Astrocyte (in vitro differentiated cells and primary cell): ENCODE results near the gene ACSF3. TPM values are rescaled to one million over a fixed set of nuclear protein-coding genes. Genes with fewer than 3 reads are reported as not detected.

Experiments used
- DNase-seq: peaks from one replicate; pipeline ENCODE4 v3.0.0-alpha.2; 2010; ENCODE audit warnings: low read depth
- FAIRE-seq: peaks from 2 replicates; lab custom pipeline; 2011; peaks lifted over from hg19 to GRCh38; lab: Jason Lieb, UNC
- H2AFZ ChIP-seq: 2 replicates; pipeline ENCODE4 v1.6.0; 2012; ENCODE audit warnings: low read depth, low read length, inconsistent platforms
- H3K27ac ChIP-seq: 2 replicates; pipeline ENCODE4 v1.5.1; 2011; ENCODE audit warnings: low read depth, low read length, inconsistent platforms
- H3K27me3 ChIP-seq: 2 replicates; pipeline ENCODE4 v1.6.0; 2011; ENCODE audit warnings: low read length, inconsistent platforms; ENCODE audit not compliant: insufficient read depth
- H3K36me3 ChIP-seq: 2 replicates; pipeline ENCODE4 v1.5.1; 2011; ENCODE audit warnings: low read length, inconsistent platforms; ENCODE audit not compliant: insufficient read depth
- H3K4me1 ChIP-seq: 2 replicates; pipeline ENCODE4 v1.5.1; 2011; ENCODE audit warnings: low read length, inconsistent platforms; ENCODE audit not compliant: insufficient read depth
- H3K4me2 ChIP-seq: 2 replicates; pipeline ENCODE4 v1.6.0; 2012; ENCODE audit warnings: low read length, inconsistent platforms
- H3K4me3 ChIP-seq: 2 replicates; pipeline ENCODE4 v1.5.1; 2011; ENCODE audit warnings: low read depth, mild to moderate bottlenecking, low read length, inconsistent platforms; ENCODE audit not compliant: insufficient read depth
- H3K79me2 ChIP-seq: 2 replicates; pipeline ENCODE4 v1.6.0; 2012; ENCODE audit warnings: mild to moderate bottlenecking, low read length, inconsistent platforms; ENCODE audit not compliant: insufficient read depth
- H3K9ac ChIP-seq: 2 replicates; pipeline ENCODE4 v1.6.0; 2012; ENCODE audit warnings: mild to moderate bottlenecking, low read length, inconsistent platforms
- H3K9me3 ChIP-seq: 2 replicates; pipeline ENCODE4 v1.5.1; 2012; ENCODE audit warnings: low read depth, mild to moderate bottlenecking, low read length, inconsistent platforms; ENCODE audit not compliant: insufficient read depth
- H4K20me1 ChIP-seq: 2 replicates; pipeline ENCODE4 v1.6.0; 2012; ENCODE audit warnings: low read length, inconsistent platforms; ENCODE audit not compliant: insufficient read depth
- H3K27ac Mint-ChIP-seq: one replicate; pipeline ENCODE4 v1.8.0; 2021; ENCODE audit warnings: mild to moderate bottlenecking, mixed read lengths; ENCODE audit not compliant: unreplicated experiment
- H3K27me3 Mint-ChIP-seq: one replicate; pipeline ENCODE4 v1.8.0; 2021; ENCODE audit warnings: low read depth, mixed read lengths; ENCODE audit not compliant: unreplicated experiment
- H3K36me3 Mint-ChIP-seq: one replicate; pipeline ENCODE4 v1.8.0; 2021; ENCODE audit warnings: low read depth, mixed read lengths; ENCODE audit not compliant: unreplicated experiment
- H3K4me1 Mint-ChIP-seq: one replicate; pipeline ENCODE4 v1.8.0; 2021; ENCODE audit warnings: low read depth, mixed read lengths; ENCODE audit not compliant: unreplicated experiment
- H3K4me3 Mint-ChIP-seq: one replicate; pipeline ENCODE4 v1.8.0; 2021; ENCODE audit warnings: mild to moderate bottlenecking, moderate library complexity, mixed read lengths; ENCODE audit not compliant: unreplicated experiment
- H3K9me3 Mint-ChIP-seq: one replicate; pipeline ENCODE4 v1.8.0; 2021; ENCODE audit warnings: mild to moderate bottlenecking, mixed read lengths; ENCODE audit not compliant: unreplicated experiment
- EZH2 ChIP-seq: IDR thresholded peaks from 2 replicates; pipeline ENCODE4 v1.6.1; 2012; ENCODE audit warnings: mild to moderate bottlenecking, low read length, inconsistent platforms; ENCODE audit not compliant: insufficient read depth
- total RNA-seq: library from RNA; stranded (reverse); gene quantifications from 2 replicates; pipeline ENCODE4 v1.2.1, GENCODE V29; 2021
- TF ChIP-seq, protein P1 (sequence below): IDR thresholded peaks from 2 replicates; pipeline ENCODE4 v1.5.1; 2011; ENCODE audit warnings: low read depth, mild to moderate bottlenecking, inconsistent platforms, low read length, moderate library complexity; ENCODE audit not compliant: insufficient read depth

The ACSF3 gene
- total RNA-seq, 1 donor from 2014 or later, result 17.0 TPM

DNA sequence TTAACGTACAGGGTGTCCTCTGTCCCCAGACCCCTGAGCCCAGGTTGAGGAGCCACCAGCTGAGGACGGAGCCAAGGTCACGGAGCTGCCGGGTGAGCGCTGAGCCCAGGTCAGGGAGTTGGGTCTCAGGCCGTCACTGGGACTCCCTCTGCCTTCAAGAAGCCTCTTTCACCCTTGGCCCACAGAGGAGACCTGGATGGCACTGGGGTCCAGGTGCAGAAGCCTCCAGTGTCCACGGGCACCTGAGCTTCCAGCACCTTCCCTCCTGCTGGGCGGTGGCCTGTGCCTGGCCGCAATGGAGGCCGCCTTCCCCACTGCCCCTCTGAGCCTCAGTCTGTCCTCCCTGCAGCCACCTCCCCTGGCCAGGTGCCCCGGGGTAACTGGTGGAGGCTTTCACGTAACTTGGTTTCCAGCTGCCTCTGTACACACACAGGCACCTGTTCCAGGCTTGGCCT, 46.3 kb downstream of the ACSF3 start:
- peaks cover 9% of the 10 kb centered on the region for H3K36me3 Mint-ChIP-seq
- no peak for FAIRE-seq
- DNase-seq, result no peak

DNA sequence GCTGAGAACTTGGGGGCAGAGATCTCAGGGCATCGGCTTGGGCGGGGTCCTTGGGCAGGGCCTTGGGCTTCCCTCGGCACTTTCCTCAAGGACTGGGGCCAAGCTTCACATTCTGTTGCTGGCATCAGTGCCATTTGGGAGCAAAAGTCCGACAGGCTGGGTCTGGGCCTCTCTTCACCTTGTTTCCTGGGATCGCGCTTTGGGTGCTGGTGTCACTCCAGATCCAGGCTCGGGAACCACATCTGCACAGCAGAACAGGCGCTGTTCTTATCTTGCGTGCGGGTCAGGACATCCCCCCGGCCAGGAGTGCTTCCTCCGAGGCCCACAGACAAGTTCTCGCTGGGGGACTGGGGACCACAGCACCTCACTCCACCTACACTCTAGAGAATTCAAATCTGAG, 46.7 kb downstream of the ACSF3 start:
- Histone ChIP-seq H3K4me3 (no peak overlapping the region), H3K79me2 (no peaks in the 10 kb centered on the region), H3K36me3 (no peaks in the 10 kb centered on the region), H3K4me2 (no peak overlapping the region), H2AFZ (no peak overlapping the region), H3K4me1 (no peaks in the 10 kb centered on the region), H3K27me3 (no peaks in the 10 kb centered on the region), H4K20me1 (peaks cover 6% of the 10 kb centered on the region), H3K9ac (no peak overlapping the region), H3K27ac (no peak overlapping the region), H3K9me3 (no peaks in the 10 kb centered on the region)
- H3K27me3 Mint-ChIP-seq, result no peaks in the 10 kb centered on the region
- no peak for FAIRE-seq
- H3K9me3 Mint-ChIP-seq, result no peaks in the 10 kb centered on the region
- H3K4me3 Mint-ChIP-seq, result no peak overlapping the region
- TF ChIP-seq, protein P1, sequence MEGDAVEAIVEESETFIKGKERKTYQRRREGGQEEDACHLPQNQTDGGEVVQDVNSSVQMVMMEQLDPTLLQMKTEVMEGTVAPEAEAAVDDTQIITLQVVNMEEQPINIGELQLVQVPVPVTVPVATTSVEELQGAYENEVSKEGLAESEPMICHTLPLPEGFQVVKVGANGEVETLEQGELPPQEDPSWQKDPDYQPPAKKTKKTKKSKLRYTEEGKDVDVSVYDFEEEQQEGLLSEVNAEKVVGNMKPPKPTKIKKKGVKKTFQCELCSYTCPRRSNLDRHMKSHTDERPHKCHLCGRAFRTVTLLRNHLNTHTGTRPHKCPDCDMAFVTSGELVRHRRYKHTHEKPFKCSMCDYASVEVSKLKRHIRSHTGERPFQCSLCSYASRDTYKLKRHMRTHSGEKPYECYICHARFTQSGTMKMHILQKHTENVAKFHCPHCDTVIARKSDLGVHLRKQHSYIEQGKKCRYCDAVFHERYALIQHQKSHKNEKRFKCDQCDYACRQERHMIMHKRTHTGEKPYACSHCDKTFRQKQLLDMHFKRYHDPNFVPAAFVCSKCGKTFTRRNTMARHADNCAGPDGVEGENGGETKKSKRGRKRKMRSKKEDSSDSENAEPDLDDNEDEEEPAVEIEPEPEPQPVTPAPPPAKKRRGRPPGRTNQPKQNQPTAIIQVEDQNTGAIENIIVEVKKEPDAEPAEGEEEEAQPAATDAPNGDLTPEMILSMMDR, result no peak
- peaks cover 8% of the 10 kb centered on the region for H3K36me3 Mint-ChIP-seq
- H3K4me1 Mint-ChIP-seq, result no peaks in the 10 kb centered on the region
- no peak overlapping the region for H3K27ac Mint-ChIP-seq
- DNase-seq, result no peak

More for the DNA sequence above, 46.3 kb downstream of the ACSF3 start:
- Mint-ChIP-seq H3K27me3 (no peaks in the 10 kb centered on the region), H3K9me3 (no peaks in the 10 kb centered on the region), H3K4me1 (no peaks in the 10 kb centered on the region), H3K4me3 (no peak overlapping the region), H3K27ac (no peak overlapping the region)
- Histone ChIP-seq H3K79me2 (no peaks in the 10 kb centered on the region), H3K9ac (no peak overlapping the region), H3K9me3 (no peaks in the 10 kb centered on the region), H3K36me3 (no peaks in the 10 kb centered on the region), H3K4me3 (no peak overlapping the region), H3K27ac (no peak overlapping the region), H3K4me1 (no peaks in the 10 kb centered on the region), H3K27me3 (no peaks in the 10 kb centered on the region), H3K4me2 (no peak overlapping the region), H2AFZ (no peak overlapping the region), H4K20me1 (peaks cover 6% of the 10 kb centered on the region)
- TF ChIP-seq EZH2, result no peak

DNA sequence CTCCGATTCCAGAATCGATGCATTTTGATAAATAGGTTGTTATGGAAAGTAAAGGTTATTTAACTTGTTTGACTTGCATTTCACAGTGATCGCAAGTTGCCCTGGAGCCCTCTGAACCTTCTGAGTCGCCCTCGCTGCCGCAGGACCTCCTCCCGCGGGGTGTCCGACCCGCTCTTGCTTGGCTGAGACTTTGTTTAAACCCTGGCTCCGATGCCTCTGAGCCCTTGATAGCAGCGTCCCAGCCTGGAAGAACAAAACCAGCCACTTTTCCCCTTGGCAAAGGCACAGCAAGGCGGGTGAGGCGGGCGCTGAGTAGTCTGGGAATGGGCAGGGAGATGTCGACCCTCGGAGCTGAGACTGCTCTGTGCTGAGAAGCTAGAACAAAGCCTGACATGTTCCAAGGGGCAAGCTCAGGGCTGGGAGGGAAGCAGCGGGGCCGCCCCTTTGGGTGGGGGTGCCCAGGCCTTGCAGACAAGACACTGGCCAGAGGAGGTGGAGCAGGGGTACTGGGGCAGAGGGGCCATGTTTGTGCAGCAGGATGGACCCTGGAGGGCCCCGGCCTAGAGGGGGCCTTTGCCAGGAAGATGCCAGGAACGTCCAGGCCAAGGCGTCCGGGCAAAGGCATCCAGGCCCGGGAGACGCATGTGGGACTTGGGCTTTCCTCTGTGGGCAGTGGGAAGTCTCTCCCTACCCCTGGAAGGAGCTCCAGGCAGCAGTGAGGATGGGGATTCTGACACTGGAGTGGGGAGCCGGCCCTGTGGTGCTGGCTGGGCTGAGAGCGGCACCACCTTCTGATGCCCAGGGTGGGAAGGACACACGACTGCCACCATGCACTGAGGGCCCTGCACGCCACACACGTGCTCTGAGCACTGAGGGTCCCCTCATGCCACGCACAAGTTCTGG, 47.6 kb downstream of the ACSF3 start:
- Mint-ChIP-seq H3K4me1 (no peaks in the 10 kb centered on the region), H3K36me3 (peaks cover 7% of the 10 kb centered on the region), H3K27me3 (no peaks in the 10 kb centered on the region), H3K9me3 (no peaks in the 10 kb centered on the region), H3K4me3 (no peak overlapping the region), H3K27ac (no peak overlapping the region)
- TF ChIP-seq, protein P1, result no peak
- Histone ChIP-seq H3K27ac (no peak overlapping the region), H3K4me1 (no peaks in the 10 kb centered on the region), H2AFZ (no peak overlapping the region), H3K9ac (no peak overlapping the region), H3K9me3 (no peaks in the 10 kb centered on the region), H4K20me1 (peaks cover 6% of the 10 kb centered on the region), H3K4me2 (no peak overlapping the region), H3K27me3 (no peaks in the 10 kb centered on the region), H3K4me3 (no peak overlapping the region), H3K36me3 (no peaks in the 10 kb centered on the region), H3K79me2 (no peaks in the 10 kb centered on the region)
- DNase-seq, result no peak
- FAIRE-seq, result no peak
